GM21723 (cell line): Measurements from ENCODE around the gene FAM13B.
A peak's percentile ranks its signal among the peaks of the same experiment; 100 is the strongest.
"Not testable (repeated sequence)": the region's sequence is repeated elsewhere in the genome, so short reads cannot be mapped to it uniquely, and the experiment has no call there.

ENCODE experiments used
- ATAC-seq: cut with Tn5 transposase; IDR thresholded peaks from one replicate; pipeline ENCODE4 v1.9.1; 2021; ENCODE audit warnings: mild to moderate bottlenecking, moderate library complexity; ENCODE audit not compliant: unreplicated experiment

Gene FAM13B

DNA sequence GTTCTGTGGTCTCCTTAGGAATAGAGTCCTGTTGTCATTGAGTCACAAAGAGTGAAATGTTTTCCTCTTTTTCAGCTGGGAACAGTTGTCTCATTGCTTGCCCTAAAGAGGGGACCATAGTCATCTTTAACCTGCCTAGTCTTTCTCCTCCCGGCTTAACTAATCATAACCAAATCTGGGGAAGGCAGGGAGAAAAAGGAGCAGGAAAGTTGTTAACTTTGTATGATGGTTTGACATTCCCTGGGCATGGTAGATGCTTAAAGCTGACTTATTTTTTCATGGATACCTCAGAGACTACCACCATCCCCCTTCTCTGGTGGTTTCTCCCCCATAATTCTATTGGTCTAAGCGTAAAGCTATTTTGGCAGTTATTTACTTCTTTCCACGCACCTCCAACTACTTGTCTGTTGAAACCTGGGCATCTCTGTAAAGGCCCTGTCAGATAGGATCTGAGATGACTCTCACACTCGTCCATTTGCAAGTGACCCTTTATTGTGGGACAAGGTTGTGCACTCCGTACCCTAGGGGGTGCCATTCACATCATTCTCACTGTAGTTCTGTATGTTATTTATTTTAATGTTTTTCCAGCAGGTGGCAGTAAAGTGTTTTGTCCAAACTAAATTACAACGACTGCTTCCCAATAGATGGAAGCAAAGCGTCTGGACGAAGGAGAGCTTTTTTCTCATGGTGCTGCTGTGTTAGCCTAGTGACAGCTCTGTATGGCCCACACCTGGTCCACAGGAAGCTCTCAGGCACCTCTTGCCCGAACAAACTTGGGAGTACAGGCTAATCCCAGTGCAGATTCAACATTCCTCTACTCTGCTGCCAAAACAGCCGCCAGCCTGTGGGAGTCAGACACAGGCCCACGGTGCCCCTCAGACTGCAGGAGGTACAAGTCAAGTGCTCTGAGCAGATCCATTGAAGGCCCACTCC, 3.0 kb upstream of the FAM13B start:
- ATAC-seq = no peak

DNA sequence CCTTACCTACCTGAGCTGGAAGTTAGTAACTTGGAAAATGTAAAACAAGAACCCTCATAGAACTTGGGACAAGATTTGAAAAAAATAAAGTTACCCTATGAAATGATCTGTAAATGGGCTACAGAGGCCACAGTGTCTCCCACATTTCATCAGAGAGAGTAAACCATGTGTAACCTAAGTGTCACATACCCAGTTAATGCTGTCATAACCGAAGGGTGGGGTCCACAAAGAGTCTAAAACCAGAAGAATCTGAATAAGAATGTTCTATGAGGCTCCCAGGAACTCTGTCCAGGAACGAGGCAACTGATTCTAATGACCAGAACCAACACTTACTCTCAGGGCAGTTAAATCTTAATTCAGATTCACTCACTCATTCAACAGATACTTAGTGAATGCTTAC, 1.0 kb upstream of the FAM13B start:
- ATAC-seq = no peak

DNA sequence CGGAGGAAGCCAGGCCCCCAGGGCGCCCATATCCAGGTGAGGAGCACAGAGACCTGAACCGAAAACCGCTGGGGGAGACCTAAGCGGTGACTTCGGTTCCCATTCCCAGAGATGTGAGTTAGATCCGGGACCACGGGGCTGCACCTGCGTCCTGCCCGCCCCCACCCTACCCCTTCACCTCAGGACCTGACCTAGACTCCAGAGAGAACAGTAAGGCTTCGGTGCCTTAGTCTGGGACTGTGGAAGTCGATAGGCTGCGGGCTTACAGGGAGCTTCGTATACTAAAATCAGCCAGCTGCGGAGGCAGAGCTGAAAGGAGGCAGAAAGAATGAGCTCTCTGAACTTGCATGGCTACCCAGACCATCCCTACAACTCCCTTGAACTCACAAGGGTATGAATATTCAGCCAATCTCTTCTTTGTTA, 518 bp upstream of the FAM13B start:
- ATAC-seq = peak; percentile 13

DNA sequence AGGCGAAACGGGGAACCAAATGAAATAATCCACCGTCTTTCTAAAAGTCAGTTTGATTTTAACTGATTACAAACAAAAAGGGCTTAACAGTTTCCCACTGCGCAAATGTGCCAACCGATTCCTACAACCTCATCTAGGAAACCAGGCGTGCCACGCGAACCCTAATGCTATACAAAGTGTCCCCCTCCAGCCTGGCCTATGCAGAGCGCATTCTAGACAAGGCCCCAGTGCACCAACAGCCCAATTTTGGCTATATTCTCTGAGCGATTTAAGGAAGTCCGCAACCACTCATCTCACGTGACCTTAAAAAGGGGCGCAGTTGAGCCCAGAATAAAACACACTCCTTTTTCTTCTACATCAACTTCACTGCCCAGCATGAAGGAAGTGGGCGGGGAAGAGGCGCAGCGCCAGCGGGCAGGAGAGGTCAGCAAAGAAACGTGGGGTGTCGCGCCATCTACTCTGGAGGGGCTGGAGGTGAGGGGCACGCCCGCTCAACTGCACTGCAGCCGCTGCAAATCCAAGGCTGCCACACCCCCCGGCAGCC, 779 bp downstream of the FAM13B start:
- peak; percentile 48 for ATAC-seq

DNA sequence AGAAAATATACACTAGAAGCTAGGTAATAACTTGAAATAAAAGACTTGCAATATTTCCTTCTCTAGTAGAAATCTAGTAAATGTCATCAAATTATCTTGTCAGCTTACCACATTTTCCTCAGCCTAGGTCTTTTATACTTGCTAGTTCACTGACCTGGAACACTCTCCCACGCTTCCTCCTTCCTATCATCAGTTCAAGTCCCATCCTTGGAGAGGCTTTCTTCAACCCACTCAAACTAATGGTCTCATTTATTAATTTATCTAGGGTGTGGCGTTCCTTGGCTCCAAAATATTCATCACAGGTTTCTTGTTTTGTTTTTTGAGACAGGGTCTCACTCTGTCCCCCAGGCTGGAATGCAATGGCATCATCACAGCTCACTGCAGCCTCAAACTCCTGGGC, 2.9 kb downstream of the FAM13B start:
- ATAC-seq = no peak

DNA sequence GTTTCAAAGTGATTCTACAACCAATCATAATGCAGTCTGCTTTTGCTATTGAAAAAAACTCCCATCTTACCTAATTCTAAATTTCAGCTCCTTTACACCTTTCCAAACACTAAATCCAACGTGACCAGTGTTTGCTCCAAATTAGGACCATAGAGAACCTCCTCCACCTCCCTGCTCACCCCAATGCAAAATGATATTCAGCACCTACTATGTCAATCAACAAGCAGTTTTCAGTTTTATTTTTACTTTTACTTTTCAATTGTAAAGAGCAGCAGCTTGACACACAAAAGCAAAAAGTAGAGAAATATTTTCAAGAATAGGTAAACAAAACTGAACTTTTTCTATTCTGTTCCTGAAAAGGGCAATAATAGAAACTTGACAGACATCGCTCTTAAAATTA, 3.4 kb downstream of the FAM13B start:
- ATAC-seq = no peak

DNA sequence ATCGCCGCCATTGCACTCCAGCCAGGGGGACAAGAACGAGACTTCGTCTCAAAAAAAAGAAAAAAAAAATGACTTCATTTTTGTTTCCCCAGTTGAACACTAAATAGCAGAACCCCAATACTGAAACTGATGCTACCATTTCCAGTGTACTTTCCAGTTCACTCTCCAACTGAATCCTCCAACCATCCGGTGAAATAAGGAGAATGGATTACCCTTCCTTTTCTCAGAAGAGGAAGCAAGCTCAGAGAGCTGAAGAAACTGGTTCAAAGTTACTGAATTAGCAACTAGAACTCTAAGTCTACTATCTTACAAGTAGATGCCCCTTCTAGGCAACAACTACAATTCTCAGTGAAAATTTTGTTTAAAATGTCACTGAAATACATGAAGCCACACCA, 3.9 kb downstream of the FAM13B start:
- no peak for ATAC-seq

DNA sequence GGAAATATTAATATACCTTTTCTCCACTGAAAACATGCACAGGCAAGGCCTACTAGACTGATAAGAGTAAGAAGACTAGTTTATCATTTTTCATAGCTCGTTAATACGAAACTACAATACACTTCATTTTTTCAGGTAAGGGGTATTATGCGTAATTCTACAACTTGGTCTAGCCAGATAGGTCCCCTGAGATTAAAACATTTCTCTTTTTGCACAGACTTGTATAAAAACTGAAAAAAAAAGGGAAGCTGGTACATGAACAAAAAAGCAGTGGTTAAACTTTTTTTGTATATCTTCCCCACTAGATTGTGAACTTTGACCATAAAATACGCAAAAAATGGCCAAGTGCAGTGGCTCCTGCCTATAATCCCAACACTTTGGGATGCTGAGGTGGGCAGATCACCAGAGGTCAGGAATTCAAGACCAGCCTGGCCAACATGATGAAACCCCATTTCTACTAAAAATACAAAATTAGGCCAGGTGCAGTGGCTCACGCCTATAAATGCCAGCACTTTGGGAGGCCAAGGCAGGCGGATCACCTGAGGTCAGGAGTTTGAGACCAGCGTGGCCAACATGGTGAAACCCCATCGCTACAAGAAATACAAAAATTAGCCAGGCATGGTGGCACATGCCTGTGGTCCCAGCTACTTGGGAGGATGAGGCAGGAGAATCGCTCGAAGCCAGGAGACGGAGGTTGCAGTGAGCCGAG, 4.5 kb downstream of the FAM13B start:
- not testable (repeated sequence) for ATAC-seq

DNA sequence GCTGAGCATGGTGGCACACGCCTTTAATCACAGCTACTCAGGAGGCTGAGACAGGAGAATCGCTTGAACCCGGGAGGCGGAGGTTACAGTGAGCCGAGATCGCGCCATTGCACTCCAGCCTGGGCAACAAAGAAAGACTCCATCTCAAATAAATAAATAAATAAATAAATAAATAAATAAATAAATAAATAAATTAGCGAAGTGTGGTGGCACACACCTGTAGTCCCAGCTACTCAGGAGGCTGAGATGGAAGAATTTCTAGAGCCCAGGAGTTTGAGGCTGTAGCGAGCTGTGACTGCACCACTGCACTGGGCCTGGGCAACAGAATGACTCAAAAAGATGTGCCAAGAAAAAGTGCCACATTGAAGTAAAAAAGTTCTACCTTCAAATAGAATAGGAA, 6.1 kb downstream of the FAM13B start:
- not testable (repeated sequence) for ATAC-seq

DNA sequence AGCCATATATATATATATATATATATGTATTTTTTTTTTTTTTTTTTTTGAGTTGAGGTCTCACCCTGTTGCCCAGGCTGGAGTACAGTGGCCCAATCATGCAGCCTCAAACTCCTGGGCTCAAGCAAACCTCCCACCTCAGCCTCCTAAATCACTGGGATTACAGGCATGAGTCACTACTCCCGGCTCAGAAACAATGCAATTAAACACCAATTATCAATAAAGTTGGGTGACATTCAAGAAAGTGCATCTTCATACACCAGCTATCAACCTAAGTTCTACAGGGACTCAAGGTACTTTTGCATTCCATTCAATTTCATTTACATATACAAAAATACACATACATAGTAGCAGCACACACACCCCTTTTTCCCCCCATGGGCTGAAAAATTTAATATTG, 7.6 kb downstream of the FAM13B start:
- ATAC-seq = no peak

DNA sequence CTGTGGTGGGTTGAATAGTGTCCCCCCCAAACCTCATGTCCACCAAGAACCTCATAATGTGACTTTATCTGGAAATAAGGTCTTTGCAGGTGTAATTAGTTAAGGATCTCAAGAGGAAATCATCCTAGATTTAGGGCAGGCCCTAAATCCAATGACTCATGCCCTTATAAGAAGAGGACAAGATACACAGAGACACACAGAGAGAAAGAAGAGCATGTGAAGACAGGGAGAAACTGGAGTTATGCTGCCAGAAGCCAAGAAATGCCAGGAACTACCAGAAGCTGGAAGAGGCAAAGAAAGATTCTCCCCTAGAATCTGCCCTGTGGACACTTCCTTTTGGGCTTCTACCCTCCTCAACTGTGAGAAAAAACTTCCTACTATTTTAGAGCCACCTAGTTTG, 8.8 kb downstream of the FAM13B start:
- ATAC-seq = no peak

DNA sequence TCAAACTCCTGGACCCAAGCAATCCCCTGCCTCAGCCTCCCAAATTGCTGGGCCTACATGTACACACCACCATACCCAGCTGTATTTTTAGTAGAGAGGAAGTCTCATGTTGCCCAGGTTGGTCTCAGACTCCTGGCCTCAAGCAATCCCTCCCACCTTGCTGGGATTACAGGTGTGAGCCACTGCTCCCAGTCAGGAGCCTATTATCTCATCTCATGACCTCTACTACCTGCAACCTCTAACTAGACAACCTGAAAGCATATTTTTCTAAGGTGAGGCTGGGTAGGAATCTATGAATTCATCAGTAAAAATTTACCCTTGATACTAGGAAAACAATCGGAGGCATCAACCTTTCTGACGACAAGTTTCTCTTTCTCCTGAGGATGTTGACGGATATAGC, 10.0 kb downstream of the FAM13B start:
- ATAC-seq = no peak

DNA sequence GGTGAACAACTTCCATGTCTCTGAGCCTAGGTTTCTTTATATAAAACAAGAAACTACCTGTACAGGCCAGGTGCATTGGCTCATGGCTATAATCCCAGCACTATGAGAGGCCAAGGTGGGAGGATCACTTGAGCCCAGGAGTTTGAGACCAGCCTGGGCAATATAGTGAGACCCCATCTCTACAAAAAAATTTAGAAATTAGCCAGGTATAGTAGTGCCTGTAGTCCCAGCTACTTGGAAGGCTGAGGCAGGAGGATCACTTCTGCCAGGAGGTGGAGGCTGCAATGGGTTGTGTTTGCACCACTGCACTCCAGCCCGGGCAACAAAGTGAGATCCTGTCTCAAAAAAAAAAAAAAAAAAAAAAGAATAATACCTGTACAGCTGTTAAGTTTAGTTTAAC, 11.1 kb downstream of the FAM13B start:
- ATAC-seq = no peak

DNA sequence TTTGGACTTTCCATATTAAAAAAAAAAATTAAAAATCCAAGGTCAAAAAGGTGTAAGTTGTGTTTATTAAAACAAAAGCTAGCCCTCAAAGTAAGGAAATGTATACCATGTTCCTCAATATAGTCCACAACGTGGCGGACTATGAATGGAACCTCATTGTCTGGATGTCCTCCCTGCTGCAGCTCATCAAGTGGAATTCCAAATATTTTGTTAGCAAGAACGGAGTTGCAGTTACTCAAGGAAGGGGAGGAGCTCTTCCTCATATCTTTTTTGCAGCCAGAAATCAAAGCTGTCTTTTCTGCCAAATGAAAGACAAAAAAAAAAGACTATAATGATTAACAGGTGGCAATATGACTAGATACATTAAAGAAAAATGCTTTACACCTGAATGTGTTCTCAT, 14.0 kb downstream of the FAM13B start:
- no peak for ATAC-seq

DNA sequence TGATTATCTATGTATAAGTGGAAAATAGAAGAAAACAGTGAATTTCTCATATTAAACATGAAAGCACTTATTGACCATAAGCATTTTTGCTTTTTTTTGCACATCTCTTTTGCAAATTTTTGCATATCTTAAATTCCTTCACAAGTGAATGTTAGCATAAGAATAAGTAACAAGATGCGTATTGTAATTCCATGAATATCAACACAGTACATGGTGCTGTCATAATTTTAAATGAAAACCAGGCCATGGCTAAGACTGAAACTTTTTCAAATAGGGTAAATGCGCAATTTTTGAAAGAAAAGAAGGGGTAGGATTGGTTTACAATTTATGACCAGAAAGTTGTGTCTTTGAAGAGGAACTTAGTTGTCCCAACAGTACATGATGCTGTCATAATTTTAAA, 17.0 kb downstream of the FAM13B start:
- ATAC-seq = no peak

DNA sequence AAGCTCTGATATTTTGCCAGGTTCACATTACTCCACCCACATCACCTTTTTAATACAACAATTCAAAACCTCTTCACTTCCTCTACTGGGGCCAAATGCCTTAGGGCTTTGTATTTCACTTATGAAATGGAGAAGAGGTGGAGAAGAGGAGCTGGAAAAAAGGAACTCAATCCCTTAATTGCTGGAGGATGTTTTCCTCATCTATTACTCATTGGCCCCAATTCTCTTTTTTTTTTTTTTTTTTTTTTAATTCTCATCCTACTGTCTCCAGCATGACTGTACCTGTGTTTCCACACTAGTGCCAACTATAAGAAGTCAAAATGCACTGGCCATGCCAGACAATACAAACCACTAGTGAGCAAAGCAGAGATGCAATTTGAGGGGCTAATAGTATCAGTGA, 20.9 kb downstream of the FAM13B start:
- ATAC-seq = no peak

DNA sequence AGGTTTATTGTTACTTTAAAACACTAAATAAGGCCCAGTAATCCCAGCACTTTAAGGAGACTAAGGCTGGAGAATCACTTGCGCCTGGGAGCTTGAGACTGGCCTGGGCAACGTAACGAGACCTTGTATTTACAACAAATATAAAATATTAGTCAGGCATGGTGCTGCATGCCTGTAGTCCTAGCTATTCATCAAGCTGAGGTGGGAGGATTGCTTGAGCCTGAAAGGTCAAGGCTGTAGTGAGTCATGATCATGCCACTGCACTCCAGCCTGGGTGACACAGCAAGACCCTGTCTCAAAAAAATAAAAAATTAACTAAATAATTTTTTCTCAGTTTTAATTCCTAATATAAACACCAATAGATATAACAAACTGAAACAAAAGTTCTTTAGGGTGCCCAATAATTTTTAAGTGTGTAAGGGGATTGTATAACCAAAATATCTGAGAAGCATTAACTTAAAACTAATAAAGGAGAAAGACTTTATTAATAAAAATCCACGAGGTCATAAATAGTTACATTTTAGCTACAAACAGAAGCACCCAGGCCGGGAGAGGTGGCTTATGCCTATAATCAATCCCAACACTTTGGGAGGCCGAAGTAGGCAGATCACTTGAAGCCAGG, 32.7 kb downstream of the FAM13B start:
- no peak for ATAC-seq

DNA sequence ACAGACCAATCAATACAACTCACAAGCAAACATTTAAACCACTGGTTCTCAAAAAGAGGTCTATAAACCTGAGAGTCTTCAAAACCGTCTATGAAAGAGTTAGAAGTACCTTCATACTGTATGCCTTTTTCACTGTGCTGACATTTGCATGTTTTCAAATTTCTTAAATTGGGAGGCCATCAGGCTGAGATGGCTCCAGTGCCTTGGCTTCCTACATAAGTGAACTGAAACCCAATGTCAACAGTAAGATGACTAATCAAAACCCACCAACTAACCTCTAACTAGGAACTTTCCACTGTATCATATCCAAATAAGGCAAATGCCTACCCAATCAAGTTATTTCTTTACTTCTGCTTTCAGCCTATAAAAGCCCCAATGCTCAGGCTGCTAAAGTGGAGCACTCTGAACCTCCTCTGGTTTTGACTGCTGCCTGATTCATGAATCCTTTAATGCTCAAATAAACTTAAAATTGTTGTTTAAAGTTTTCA, 35.1 kb downstream of the FAM13B start:
- ATAC-seq = peak; percentile 54

DNA sequence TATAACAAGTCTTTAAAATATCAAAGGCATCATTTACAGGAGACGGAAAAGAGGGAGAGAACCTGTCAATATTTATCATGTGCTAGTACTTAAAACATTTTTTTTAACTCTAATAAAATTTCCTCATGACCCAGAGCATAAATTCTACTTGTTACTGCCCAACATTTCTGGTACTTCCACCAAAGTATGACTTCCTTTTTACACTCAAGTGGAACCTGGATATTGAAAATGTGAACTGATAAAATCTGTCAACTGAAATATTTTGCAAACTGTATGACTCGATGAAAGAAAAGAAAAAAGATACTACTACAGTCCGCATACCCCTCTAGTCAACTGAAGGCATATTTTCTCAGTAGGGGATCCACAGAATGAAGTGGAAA, 37.1 kb downstream of the FAM13B start:
- ATAC-seq = no peak

DNA sequence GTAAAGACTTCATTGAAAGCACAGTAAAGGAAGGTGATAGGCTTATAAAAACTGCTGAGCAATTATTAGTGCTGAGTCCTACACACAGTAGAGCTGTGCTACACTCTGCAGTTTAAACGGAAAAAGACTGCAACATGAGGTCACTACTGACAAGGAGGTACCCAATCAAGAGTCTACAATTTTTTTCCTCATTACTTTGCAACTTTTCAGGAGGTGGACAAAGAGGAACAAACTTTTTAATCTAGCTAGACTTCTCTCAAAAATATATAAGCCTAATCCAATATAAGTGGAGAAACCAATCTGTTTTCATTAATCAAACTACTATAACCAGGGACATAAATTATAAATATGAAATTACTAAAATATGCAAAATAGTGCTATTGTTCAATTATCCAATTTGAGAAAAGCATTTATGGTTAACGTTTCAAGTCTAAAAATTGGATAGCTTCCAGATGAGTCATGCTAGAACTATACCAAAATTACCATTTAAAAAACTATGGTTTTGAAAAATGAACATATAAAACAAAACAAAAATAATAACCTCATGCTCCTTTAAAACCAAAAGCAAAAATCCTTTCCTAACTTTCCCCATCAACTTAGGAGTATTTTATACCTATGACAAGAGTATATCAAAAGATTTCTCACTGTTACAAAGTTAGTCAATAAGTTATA, 37.7 kb downstream of the FAM13B start:
- ATAC-seq = no peak

DNA sequence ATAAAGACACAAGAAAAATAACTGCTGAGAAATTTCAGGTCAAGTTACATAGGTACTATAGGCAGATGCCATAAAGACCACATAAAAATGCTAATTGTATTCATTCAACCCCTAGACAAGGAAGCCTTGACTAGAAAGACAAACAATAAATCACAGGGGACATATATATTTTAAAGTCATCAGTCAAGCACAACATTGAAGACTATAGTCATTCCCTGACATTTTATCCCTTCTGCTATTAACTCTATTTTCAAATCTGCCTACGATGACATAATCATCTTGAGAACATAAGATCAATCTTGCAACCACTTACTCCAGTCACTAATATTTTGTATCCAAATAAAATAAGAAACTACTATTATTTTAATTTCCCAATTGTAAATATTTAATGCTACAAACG, 38.3 kb downstream of the FAM13B start:
- no peak for ATAC-seq
